ENCODE results near the gene EPB41. TPM values are rescaled to one million over a fixed set of nuclear protein-coding genes. Genes with fewer than 3 reads are reported as not detected.
A peak's percentile ranks its signal among the peaks of the same experiment; 100 is the strongest.

The EPB41 gene
- total and polyA plus RNA-seq, 12 donors, result 6.6 to 49.5 (median 30.3) TPM

DNA sequence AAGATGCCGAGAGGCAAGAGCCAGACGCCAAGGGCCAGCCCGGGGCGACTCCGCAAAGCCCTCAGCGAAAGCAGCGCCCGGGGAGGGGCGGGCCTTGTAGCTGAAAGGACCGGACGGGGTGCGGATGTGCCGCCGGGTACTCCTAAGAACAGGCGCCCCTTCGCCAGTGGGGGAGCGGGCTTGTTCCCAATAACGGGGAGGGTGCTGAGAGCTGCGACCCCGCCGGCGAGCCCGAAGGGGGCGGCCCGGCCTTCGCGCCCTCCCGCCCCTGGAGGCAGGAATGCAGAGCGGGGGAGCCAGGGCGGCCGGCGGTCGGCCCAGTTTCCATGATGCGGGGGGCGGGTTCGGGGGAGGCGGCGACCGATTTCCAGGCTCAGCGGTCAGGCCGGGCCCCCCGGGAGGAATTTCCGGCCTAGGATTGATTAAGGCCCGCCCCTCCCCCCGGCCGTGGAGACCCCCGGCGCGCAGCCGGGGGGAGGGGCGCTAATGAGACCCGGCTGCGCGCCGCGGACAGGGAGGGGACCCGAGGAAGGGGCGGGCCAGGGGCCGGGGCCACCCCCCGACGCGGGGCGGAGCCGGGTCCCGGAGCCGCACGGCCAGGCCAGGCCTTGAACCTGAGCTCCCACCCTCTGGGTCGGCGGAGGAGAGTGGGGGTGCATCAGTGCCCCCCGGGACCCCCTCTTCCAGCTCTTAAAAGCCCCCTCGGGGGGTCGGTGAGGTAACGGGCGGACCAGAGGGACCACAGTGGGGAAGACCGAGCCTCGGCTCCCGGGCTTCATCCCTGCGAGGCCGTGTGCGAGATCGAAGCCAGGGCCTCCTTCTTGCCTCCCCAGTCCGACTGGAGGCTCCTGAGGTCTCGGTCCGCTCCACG is 210.2 kb downstream of the EPB41 start:
- Histone ChIP-seq H3K27me3 (peaks cover 12% of the 10 kb centered on the region), H3K4me3 (peak overlapping the region in 2 of 4 donors; percentile 40 to 95), H3K4me1 (replicated peaks in 1 of 2) (peaks cover 22 to 27% of the 10 kb centered on the region in 2 donors), H3K27ac (peak overlapping the region in 4 of 5 donors; percentile 45 to 96 (median 80)), H3K36me3 (replicated peaks in 1 of 2) (no peaks in the 10 kb centered on the region), H3K9me3 (replicated peaks in 1 of 3) (no peaks in the 10 kb centered on the region)
- intact Hi-C loops (cut with DNase I), result loop anchor here in 1 of 2 donors (10.0 kb wide), 1 partner anchor 240 kb away; no protein-coding TSS in a partner anchor
- 2 to 49% (median 13%) methylated on average over 1 to 84 of the region's 85 CpGs for WGBS, 4 donors
- TF ChIP-seq POLR2A (IDR thresholded peaks at IDR 0.05), result peak in 1 of 2 donors; percentile 28
- TF ChIP-seq CTCF (IDR thresholded peaks at IDR 0.05), result peak; percentile 16 to 92 (median 69)
- peak; percentile 63 to 84 (median 74) for DNase-seq

DNA sequence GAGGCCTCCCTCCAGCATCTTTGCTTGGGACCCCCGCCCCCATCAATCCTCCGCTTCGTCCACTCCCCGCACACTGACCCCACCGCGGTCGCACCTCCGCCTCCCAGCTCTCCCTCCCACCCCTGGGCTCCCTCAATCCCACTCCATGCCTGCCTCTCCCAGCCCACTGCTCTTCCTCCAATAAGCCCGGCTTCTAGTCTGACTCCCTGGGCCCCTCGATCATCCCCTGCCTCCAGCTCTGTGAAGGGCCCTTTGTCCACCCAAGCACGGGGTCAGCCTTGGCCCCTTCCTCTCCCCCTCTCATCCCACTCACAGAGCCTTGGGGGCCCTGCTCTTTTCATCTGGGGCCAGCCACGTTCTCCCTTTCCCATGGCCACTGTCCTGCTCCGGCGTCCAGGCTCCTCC is 210.9 kb downstream of the EPB41 start:
- Histone ChIP-seq H3K9me3 (replicated peaks in 1 of 3) (no peaks in the 10 kb centered on the region), H3K4me1 (replicated peaks in 1 of 2) (peaks cover 22 to 27% of the 10 kb centered on the region in 2 donors), H3K27ac (peak overlapping the region in 3 of 5 donors; percentile 45 to 96 (median 87)), H3K4me3 (peak overlapping the region in 1 of 4 donors; percentile 95), H3K36me3 (replicated peaks in 1 of 2) (no peaks in the 10 kb centered on the region), H3K27me3 (peaks cover 12% of the 10 kb centered on the region)
- peak in 1 of 7 donors; percentile 31 for DNase-seq
- 57 to 82% (median 76%) methylated on average over 12 to 14 of the region's 14 CpGs for WGBS, 4 donors
- TF ChIP-seq POLR2A (IDR thresholded peaks at IDR 0.05) (no peak), CTCF (IDR thresholded peaks at IDR 0.05) (no peak)
- intact Hi-C loops (cut with DNase I), result loop anchor here in 1 of 2 donors (10.0 kb wide), 1 partner anchor 240 kb away; no protein-coding TSS in a partner anchor

- DNase-seq, result no peak
- no peaks in the 10 kb centered on the region for H3K9me3 ChIP-seq (replicated peaks in 1 of 3)
- no peak overlapping the region for H3K27ac ChIP-seq
- no peaks in the 10 kb centered on the region for H3K36me3 ChIP-seq (replicated peaks in 1 of 2)
- H3K4me3 ChIP-seq, result no peak overlapping the region
- WGBS, 4 donors, result 88 to 96% (median 90%) methylated on average over 6 of the region's 6 CpGs
- H3K27me3 ChIP-seq, result peaks cover 12% of the 10 kb centered on the region
- intact Hi-C loops (cut with DNase I), result loop anchor here in 1 of 2 donors (10.0 kb wide), 1 partner anchor 241 kb away; no protein-coding TSS in a partner anchor
- TF ChIP-seq POLR2A (IDR thresholded peaks at IDR 0.05) (no peak), CTCF (IDR thresholded peaks at IDR 0.05) (no peak)
- H3K4me1 ChIP-seq (replicated peaks in 1 of 2), result peaks cover 22 to 27% of the 10 kb centered on the region in 2 donors
These were observed 211.4 kb downstream of the EPB41 start for GRCh38 chr1:29125788-29126187.

DNA sequence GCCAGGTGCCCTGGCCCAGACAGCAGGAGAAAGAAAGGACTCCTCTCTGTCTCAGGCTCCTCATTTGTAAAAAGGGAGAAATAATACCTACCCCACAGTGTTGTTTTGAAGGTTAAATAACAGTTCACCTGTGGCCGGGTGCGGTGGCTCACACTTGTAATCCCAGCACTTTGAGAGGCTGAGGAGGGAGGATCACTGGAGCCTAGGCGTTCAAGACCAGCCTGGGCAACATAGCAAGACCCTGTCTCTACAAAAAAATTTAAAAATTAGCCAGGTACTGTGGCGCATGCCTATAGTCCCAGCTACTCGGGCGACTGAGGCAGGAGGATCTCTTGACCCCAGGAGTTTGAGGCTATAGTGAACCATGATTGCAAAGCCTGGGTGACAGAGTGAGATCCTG is 211.8 kb downstream of the EPB41 start:
- no peak for DNase-seq
- Histone ChIP-seq H3K4me3 (no peak overlapping the region), H3K36me3 (replicated peaks in 1 of 2) (no peaks in the 10 kb centered on the region), H3K27ac (no peak overlapping the region), H3K9me3 (replicated peaks in 1 of 3) (no peaks in the 10 kb centered on the region), H3K27me3 (peaks cover 12% of the 10 kb centered on the region), H3K4me1 (replicated peaks in 1 of 2) (peaks cover 22 to 27% of the 10 kb centered on the region in 2 donors)
- intact Hi-C loops (cut with DNase I), result loop anchor here in 1 of 2 donors (10.0 kb wide), 1 partner anchor 241 kb away; no protein-coding TSS in a partner anchor
- 95 to 100% (median 96%) methylated on average over 6 of the region's 6 CpGs for WGBS, 4 donors
- TF ChIP-seq POLR2A (IDR thresholded peaks at IDR 0.05) (no peak), CTCF (IDR thresholded peaks at IDR 0.05) (no peak)
